Peyer's patch (tissue), 4 donors: ENCODE measurements around the gene CTR9.

Source experiments
- CTCF ChIP-seq, 6 experiments: fragments of 450-650 bp in 4 of 6; fragments of 200-600 bp in 2 of 6; sonication (generic) in 1 of 6; IDR thresholded peaks; one replicate each; pipeline ENCODE4 v1.5.1; 2017 to 2019; ENCODE audit warnings: antibody characterized with exemption in 6 of 6, mild to moderate bottlenecking in 3 of 6, moderate library complexity in 1 of 6
- POLR2A ChIP-seq, 2 donors: fragments of 450-650 bp; IDR thresholded peaks; one replicate each; pipeline ENCODE4 v1.5.1; 2017; ENCODE audit warnings: antibody characterized with exemption in 2 of 2, mild to moderate bottlenecking in 2 of 2, moderate library complexity in 2 of 2

GRCh38 chr11:10716122-10716521 lies 34.9 kb upstream of the CTR9 start:
- TF ChIP-seq CTCF (IDR thresholded peaks at IDR 0.05): no peak
- no peak for TF ChIP-seq POLR2A (IDR thresholded peaks at IDR 0.05)
